T follicular helper cell (primary cell): ENCODE measurements around the gene SARS1.
A peak's percentile ranks its signal among the peaks of the same experiment; 100 is the strongest.

Experiments
- DNase-seq: peaks from one replicate; pipeline ENCODE4 v3.0.0-alpha.2; 2020; ENCODE audit warnings: low read depth

SARS1 gene

GRCh38 chr1:109228167-109228566 is 14.4 kb downstream of the SARS1 start:
- DNase-seq: no peak

- DNase-seq: no peak
Measured at GRCh38 chr1:109229531-109230127, 15.9 kb downstream of the SARS1 start.

DNA sequence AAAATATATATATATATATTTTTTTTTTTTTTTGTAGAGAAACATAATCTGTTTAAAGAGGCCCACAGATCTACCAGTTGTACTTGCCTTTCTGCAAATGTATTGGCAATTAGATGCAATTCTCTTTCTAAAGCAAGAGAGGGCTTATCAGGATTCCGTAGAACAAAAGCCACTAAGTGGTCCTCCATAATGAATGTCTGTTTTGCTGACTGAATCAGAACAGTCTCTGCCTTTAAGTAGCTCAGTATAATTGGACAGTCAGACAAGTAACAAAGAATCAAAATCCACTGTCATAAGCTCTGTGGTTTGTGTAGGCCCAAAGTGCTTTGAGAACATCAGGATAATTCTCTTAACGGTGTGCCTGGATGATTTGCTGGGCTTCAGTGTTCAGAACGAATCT is 17.3 kb downstream of the SARS1 start:
- DNase-seq: no peak

GRCh38 chr1:109235137-109235536 is 21.4 kb downstream of the SARS1 start:
- no peak for DNase-seq

DNA sequence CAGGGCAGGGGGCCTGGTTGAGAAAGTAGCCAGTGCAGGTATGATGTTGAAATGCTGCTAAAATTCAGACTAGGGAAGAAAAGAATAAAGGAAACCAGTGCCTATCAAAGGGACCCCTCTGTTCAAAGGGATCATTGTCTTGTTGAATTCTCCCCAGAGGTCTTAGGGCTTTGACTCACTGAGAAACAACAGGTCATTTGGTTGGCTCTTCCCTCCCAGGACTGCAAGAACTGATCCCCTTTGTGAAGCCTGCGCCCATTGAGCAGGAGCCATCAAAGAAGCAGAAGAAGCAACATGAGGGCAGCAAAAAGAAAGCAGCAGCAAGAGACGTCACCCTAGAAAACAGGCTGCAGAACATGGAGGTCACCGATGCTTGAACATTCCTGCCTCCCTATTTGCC is 23.8 kb downstream of the SARS1 start:
- DNase-seq: no peak

GRCh38 chr1:109238382-109238781 is 24.7 kb downstream of the SARS1 start:
- DNase-seq: no peak

DNA sequence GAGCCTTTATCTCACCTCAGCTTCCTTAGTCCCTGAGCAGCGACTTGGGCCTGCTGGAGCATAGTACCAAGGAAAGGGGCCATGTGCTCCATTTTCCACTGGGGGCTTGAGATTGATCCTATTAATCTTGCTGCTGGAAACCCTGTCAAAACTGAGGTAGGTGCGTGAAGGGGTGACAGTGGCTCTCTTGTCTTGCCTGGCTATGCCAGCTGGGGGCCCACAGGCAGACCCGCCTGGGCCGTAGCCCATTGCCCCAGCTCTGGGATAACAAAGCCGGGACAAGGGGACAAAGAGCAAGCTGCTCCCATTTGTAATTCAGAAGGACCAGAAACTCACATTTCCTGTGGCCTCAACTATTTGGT is 25.3 kb downstream of the SARS1 start:
- DNase-seq: no peak

- peak; percentile 12 for DNase-seq
Measured at GRCh38 chr1:109239409-109240068, 25.8 kb downstream of the SARS1 start.

DNA sequence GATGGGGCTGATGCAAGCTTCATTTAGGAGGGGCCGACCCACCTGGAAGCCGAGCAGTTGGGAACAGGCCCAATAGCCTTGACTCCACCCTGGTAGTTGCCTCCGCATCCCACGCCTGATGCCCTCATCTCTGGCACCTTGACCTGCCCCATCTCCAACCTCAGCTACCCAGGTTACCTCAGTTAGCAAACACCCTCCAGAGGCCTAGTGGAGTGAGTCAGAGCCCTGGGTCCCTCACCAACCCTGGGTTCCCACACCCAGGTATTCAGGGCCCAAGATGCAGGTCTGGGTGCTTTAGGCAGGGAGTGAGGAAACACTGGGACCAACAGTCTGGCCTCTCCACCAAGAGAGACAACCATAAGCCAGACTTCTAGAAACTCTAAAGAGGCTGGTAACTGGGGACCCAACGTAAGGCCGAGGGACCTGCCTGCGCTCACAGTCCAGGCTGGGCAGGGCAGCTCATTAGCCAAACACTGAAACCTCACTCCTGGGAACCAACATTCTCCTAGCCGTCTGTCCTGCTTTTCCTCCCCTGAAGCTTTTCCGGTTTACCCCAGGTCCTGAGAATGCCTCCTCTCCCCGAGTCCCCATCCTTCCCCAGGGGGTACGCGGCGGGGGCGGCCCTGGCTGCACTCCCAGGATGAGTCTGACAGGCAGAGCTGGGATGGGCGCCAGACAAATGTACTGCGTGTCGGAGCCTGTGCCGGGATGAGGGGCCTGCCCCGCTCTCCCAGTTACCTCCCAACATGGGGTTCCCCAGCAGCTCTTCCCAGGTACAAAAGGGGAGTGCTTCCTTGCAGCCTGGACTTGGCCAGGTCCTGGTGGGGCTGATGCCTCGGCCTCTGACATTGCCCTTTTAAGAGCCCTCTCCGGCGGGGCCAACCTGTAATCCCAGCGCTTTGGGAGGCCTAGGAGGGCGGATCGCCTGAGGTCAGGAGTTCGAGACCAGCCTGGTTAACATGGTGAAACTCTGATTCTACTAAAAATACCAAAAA is 26.7 kb downstream of the SARS1 start:
- no peak for DNase-seq

GRCh38 chr1:109241344-109241743 is 27.6 kb downstream of the SARS1 start:
- no peak for DNase-seq

- DNase-seq: no peak
Measured at GRCh38 chr1:109241841-109242345, 28.2 kb downstream of the SARS1 start.

DNA sequence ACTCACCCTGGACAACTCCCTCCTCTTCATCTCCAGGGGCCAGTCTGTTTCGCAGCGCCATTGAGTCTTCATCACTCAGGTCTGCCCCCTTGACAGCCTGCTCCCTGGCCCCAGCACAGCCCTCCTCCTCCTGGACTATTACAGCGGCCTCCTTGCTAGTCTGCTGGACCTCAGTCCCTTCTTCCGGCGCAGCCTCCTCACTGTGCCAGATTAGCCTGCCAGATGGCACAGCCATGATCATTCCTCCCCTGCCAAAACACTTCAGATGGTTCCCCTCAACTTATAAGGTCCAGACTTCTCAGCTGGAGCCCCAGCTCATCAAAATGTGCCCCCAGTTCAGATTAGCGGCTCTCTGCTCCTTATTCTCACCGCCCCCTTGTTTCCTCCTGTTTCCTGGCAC is 28.7 kb downstream of the SARS1 start:
- DNase-seq: no peak

DNA sequence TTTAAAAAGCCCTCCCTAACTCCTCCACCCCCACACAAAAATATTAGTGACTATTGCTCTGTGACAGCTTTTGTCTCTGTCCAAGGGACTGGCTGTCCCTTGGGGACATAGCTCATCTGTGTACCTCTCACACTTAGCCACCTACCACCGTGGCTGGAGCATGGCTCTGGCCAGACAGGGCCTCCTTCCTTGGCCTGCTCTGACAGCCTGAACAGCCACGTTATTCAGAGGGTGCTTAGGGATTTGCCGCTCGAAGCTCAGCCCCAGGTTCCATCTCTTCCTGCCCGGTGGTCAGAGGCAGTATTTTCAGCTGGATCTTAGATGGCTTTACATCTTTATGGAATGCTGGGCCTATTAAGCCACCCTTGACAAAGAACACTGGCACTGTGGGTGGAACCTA is 29.5 kb downstream of the SARS1 start:
- no peak for DNase-seq

- no peak for DNase-seq
Measured at GRCh38 chr1:109243860-109244552, 30.3 kb downstream of the SARS1 start.

DNA sequence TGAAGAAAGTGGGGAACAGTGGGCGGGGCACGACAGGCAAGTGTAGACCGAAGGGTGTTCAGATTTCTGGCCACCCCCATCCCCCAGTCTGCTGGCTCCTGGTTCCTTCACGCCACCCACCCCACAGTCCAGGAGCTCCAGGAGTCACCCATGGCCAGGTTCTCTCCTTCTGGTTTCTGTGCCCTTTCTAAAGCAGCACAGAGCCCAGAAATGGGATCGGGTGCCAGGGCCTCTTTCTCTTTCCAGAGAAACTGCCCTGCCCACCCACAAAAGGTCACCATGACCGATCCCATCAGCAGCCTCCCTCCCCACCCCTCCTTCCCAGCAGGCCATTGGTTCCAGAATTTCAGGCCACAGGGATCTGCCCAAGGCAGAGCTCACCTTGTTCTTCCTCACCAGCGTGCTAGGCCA is 32.4 kb downstream of the SARS1 start:
- no peak for DNase-seq

- DNase-seq: no peak
Measured at GRCh38 chr1:109247401-109248365, 34.0 kb downstream of the SARS1 start.

DNA sequence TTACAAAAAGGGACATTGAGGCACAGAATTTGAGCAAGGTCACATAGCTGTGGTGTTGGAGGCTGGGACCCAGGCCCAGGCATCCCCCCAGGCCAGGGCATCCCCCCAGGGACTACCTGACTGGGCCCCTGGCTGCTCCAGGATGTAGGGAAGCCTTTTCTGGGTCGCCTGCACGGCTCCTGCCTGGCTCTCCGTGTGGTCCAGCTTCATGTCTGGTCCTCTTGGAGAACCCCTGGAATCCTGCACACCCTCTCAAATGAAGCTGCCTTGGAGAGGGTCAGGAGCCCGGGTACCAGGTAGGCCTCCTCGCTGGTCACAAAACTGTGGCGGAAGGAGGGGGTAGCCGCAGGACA is 34.7 kb downstream of the SARS1 start:
- no peak for DNase-seq

- DNase-seq: peak; percentile 50
Measured at GRCh38 chr1:109248797-109249629, 35.3 kb downstream of the SARS1 start, which contains the start of gene CELSR2. CELSR2 (plus strand) TSS chr1:109249539; CDS start chr1:109250080, 541 bp downstream.

- DNase-seq: no peak
Measured at GRCh38 chr1:109249654-109250401, 36.1 kb downstream of the SARS1 start.
